ENCODE data around the gene ZNF79. TPM values are rescaled to one million over a fixed set of nuclear protein-coding genes. Genes with fewer than 3 reads are reported as not detected.

The ZNF79 gene
- total and polyA plus RNA-seq, 2 donors from 2014 or later = 2.1 to 9.1 TPM

DNA sequence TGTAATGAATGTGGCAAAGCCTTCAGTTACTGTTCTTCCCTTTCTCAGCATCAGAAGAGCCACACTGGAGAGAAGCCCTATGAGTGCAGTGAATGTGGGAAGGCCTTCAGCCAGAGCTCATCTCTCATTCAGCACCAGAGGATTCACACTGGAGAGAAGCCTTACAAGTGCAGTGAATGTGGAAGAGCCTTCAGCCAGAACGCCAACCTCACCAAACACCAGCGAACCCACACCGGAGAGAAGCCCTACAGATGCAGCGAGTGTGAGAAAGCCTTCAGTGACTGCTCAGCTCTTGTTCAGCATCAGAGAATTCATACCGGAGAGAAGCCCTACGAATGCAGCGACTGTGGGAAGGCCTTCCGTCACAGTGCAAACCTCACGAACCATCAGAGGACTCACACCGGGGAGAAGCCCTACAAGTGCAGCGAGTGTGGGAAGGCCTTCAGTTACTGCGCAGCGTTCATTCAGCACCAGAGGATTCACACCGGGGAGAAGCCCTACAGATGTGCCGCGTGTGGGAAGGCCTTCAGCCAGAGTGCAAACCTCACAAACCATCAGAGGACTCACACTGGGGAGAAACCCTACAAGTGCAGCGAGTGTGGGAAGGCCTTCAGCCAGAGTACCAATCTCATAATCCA, 20.2 kb downstream of the ZNF79 start:
- Histone ChIP-seq H3K36me3 (ENCODE audit: control insufficient read depth in 2 of 3, insufficient read depth in 3 of 3, low read length in 3 of 3) (peaks cover 10 to 45% (median 42%) of the 10 kb centered on the region in 3 donors), H3K4me1 (ENCODE audit: control insufficient read depth in 2 of 3, insufficient read depth in 2 of 3, low read depth in 1 of 3, low read length in 3 of 3) (peaks cover 0 to 8% (median 3%) of the 10 kb centered on the region in 3 donors), H3K4me3 (ENCODE audit: low read length in 3 of 3) (no peak overlapping the region), H3K9me3 (ENCODE audit: control insufficient read depth in 2 of 3, insufficient read depth in 1 of 3, low read length in 3 of 3) (peaks cover 0 to 5% (median 0%) of the 10 kb centered on the region in 3 donors), H3K9ac (ENCODE audit: low read length in 3 of 3) (no peak overlapping the region), H3K27me3 (ENCODE audit: control insufficient read depth, insufficient read depth, low read length) (no peaks in the 10 kb centered on the region), H3K27ac (ENCODE audit: low read depth in 2 of 2, low read length in 2 of 2) (no peak overlapping the region)
- TF ChIP-seq, protein P1, sequence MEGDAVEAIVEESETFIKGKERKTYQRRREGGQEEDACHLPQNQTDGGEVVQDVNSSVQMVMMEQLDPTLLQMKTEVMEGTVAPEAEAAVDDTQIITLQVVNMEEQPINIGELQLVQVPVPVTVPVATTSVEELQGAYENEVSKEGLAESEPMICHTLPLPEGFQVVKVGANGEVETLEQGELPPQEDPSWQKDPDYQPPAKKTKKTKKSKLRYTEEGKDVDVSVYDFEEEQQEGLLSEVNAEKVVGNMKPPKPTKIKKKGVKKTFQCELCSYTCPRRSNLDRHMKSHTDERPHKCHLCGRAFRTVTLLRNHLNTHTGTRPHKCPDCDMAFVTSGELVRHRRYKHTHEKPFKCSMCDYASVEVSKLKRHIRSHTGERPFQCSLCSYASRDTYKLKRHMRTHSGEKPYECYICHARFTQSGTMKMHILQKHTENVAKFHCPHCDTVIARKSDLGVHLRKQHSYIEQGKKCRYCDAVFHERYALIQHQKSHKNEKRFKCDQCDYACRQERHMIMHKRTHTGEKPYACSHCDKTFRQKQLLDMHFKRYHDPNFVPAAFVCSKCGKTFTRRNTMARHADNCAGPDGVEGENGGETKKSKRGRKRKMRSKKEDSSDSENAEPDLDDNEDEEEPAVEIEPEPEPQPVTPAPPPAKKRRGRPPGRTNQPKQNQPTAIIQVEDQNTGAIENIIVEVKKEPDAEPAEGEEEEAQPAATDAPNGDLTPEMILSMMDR (IDR thresholded peaks at IDR 0.05; ENCODE audit: borderline replicate concordance, extremely low read depth, insufficient read depth) = no peak
- intact Hi-C loops (cut with DNase I) = no loop called here
- DNase-seq (peak in 1 of 5 donors; percentile 48), FAIRE-seq (no peak)

DNA sequence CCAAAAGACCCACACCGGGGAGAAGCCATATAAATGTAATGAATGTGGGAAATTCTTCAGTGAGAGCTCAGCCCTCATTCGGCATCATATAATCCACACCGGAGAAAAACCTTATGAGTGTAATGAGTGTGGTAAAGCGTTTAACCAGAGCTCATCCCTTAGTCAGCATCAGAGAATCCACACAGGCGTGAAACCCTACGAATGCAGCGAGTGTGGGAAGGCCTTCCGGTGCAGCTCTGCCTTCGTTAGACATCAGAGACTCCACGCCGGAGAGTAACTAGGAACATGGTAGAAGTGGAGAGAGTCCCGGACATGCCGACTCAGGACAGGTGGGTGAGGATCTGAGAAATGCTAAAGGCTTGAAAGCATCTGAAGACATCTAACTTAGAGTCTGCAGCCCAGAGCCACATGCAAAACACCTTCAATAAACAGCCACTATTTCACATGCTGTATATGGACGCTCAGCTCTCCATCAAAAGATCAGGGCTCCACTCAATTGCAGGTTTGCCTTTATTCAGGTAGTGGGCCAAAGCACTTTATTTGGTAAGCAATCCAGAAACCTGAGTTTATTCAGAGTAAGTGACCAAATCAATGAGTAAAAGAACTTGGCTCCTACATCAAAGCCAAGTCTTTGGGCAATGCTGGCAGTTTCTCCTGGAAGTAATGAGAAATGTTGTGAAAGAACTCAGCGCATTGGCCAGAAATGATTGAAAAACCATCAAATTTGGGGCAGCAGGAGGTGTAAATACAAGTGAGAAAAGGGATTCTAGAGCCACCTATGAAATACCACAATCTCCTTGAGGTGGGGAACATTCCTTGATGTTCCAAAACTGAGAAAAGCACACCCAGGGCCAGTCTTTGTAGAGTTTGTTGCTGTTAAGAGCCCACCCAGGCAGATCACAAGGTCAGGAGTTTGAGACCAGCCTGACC, 21.0 kb downstream of the ZNF79 start:
- Histone ChIP-seq H3K4me1 (ENCODE audit: control insufficient read depth in 2 of 3, insufficient read depth in 2 of 3, low read depth in 1 of 3, low read length in 3 of 3) (peaks cover 0 to 15% (median 3%) of the 10 kb centered on the region in 3 donors), H3K9ac (ENCODE audit: low read length in 3 of 3) (no peak overlapping the region), H3K27me3 (ENCODE audit: control insufficient read depth, insufficient read depth, low read length) (no peaks in the 10 kb centered on the region), H3K27ac (ENCODE audit: low read depth in 2 of 2, low read length in 2 of 2) (no peak overlapping the region), H3K4me3 (ENCODE audit: low read length in 3 of 3) (no peak overlapping the region), H3K9me3 (ENCODE audit: control insufficient read depth in 2 of 3, insufficient read depth in 1 of 3, low read length in 3 of 3) (peaks cover 0 to 5% (median 0%) of the 10 kb centered on the region in 3 donors), H3K36me3 (ENCODE audit: control insufficient read depth in 2 of 3, insufficient read depth in 3 of 3, low read length in 3 of 3) (peaks cover 10 to 43% (median 41%) of the 10 kb centered on the region in 3 donors)
- intact Hi-C loops (cut with DNase I) = no loop called here
- DNase-seq (peak in 1 of 5 donors; percentile 32), FAIRE-seq (no peak)
- TF ChIP-seq, protein P1 (IDR thresholded peaks at IDR 0.05; ENCODE audit: borderline replicate concordance, extremely low read depth, insufficient read depth) = no peak

DNA sequence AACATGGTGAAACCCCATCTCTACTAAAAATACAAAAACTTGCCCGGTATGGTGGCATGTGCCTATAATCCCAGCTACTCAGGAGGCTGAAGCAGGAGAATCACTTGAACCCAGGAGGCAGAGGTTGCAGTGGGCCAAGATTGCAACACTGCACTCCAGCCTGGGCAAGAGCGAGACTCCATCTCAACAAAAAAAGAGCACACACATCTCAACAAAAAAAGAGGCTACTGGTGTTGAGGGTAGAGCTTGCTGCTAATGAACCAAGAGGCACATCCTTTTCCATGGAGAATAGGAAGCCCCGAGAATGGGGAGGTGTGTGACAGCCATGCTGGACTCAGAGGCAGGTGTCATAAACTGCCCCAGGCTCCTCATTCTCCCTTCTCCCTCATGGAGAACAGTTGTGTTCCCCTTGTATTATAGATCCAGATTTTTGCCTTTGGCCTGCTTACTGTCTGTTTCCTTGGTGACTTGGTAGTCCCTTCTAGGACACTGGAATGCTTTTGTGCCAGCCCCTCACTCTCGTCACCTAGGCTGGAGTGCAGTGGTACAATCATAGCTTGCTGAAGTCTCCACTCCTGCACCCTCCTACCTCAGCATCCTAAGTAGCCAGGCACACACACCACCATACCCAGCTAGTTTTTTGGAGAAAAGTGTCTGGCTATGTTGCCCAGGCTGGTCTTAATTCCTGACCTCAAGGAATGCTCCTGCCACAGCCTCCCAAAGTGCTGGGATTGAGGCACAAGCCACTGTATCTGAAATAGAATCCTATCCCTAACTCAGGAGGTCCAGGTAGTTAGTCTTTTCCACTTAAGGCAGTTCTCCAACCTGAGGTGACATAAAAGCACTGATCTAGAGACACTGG, 21.9 kb downstream of the ZNF79 start:
- intact Hi-C loops (cut with DNase I) = no loop called here
- TF ChIP-seq, protein P1 (IDR thresholded peaks at IDR 0.05; ENCODE audit: borderline replicate concordance, extremely low read depth, insufficient read depth) = no peak
- FAIRE-seq = no peak
- Histone ChIP-seq H3K4me3 (ENCODE audit: low read length in 3 of 3) (no peak overlapping the region), H3K27me3 (ENCODE audit: control insufficient read depth, insufficient read depth, low read length) (no peaks in the 10 kb centered on the region), H3K9me3 (ENCODE audit: control insufficient read depth in 2 of 3, insufficient read depth in 1 of 3, low read length in 3 of 3) (peaks cover 0 to 5% (median 0%) of the 10 kb centered on the region in 3 donors), H3K36me3 (ENCODE audit: control insufficient read depth in 2 of 3, insufficient read depth in 3 of 3, low read length in 3 of 3) (peaks cover 10 to 42% (median 37%) of the 10 kb centered on the region in 3 donors), H3K9ac (ENCODE audit: low read length in 3 of 3) (no peak overlapping the region), H3K4me1 (ENCODE audit: control insufficient read depth in 2 of 3, insufficient read depth in 2 of 3, low read depth in 1 of 3, low read length in 3 of 3) (peaks cover 0 to 18% (median 3%) of the 10 kb centered on the region in 3 donors), H3K27ac (ENCODE audit: low read depth in 2 of 2, low read length in 2 of 2) (no peak overlapping the region)
- DNase-seq = peak in 1 of 5 donors; percentile 12
